Forelimb muscle (tissue), 1 donor: ENCODE measurements around the gene INPP5F. TPM values are rescaled to one million over a fixed set of nuclear protein-coding genes. Genes with fewer than 3 reads are reported as not detected.
A peak's percentile ranks its signal among the peaks of the same experiment; 100 is the strongest.
"Not testable (repeated sequence)": the region's sequence is repeated elsewhere in the genome, so short reads cannot be mapped to it uniquely, and the experiment has no call there.

Experiments
- DNase-seq: peaks from one replicate; pipeline ENCODE4 v3.0.0-alpha.2; 2013; ENCODE audit warnings: low read depth
- polyA plus RNA-seq: library from polyadenylated mRNA; unstranded; fragments of 120-200 nt; gene quantifications from one replicate; pipeline ENCODE4 v1.2.1, GENCODE V29; 2013; ENCODE audit not compliant: insufficient read length

Gene INPP5F
- polyA plus RNA-seq, 1 donor: 15.6 TPM

- no peak for DNase-seq
Measured at GRCh38 chr10:119740096-119740495, 14.2 kb downstream of the INPP5F start.

GRCh38 chr10:119742947-119743648 lies 17.2 kb downstream of the INPP5F start:
- no peak for DNase-seq

- DNase-seq: no peak
Measured at GRCh38 chr10:119747940-119748339, 22.1 kb downstream of the INPP5F start.

GRCh38 chr10:119748871-119749270 lies 23.0 kb downstream of the INPP5F start:
- DNase-seq: no peak

GRCh38 chr10:119749455-119749854 lies 23.6 kb downstream of the INPP5F start:
- no peak for DNase-seq

GRCh38 chr10:119750391-119751230 lies 24.8 kb downstream of the INPP5F start:
- peak; percentile 40 for DNase-seq

- no peak for DNase-seq
Measured at GRCh38 chr10:119753309-119753708, 27.5 kb downstream of the INPP5F start.

- DNase-seq: no peak
Measured at GRCh38 chr10:119754085-119754484, 28.2 kb downstream of the INPP5F start.

GRCh38 chr10:119754936-119755335 lies 29.1 kb downstream of the INPP5F start:
- DNase-seq: no peak

- no peak for DNase-seq
Measured at GRCh38 chr10:119755446-119755845, 29.6 kb downstream of the INPP5F start.

- no peak for DNase-seq
Measured at GRCh38 chr10:119758448-119759195, 32.8 kb downstream of the INPP5F start.

GRCh38 chr10:119759832-119760231 lies 34.0 kb downstream of the INPP5F start:
- DNase-seq: no peak

- no peak for DNase-seq
Measured at GRCh38 chr10:119761106-119761505, 35.3 kb downstream of the INPP5F start.

GRCh38 chr10:119762035-119762434 lies 36.2 kb downstream of the INPP5F start:
- no peak for DNase-seq

- no peak for DNase-seq
Measured at GRCh38 chr10:119762805-119763798, 37.3 kb downstream of the INPP5F start.

- no peak for DNase-seq
Measured at GRCh38 chr10:119768455-119769094, 42.7 kb downstream of the INPP5F start.

- no peak for DNase-seq
Measured at GRCh38 chr10:119769886-119770285, 44.0 kb downstream of the INPP5F start.

- no peak for DNase-seq
Measured at GRCh38 chr10:119770928-119771327, 45.1 kb downstream of the INPP5F start.

- DNase-seq: no peak
Measured at GRCh38 chr10:119772334-119772733, 46.5 kb downstream of the INPP5F start.

GRCh38 chr10:119773041-119773440 lies 47.2 kb downstream of the INPP5F start:
- DNase-seq: not testable (repeated sequence)

- DNase-seq: no peak
Measured at GRCh38 chr10:119775529-119775928, 49.7 kb downstream of the INPP5F start.
